H9 (cell line): ENCODE measurements around the gene TGFBI. TPM values are rescaled to one million over a fixed set of nuclear protein-coding genes. Genes with fewer than 3 reads are reported as not detected.

Source experiments
- DNase-seq: peaks from one replicate; pipeline ENCODE4 v3.0.0-alpha.2; 2017
- H2AFZ ChIP-seq: one replicate; pipeline ENCODE4 v1.6.1; 2013; ENCODE audit warnings: mild to moderate bottlenecking, low read length, control low read depth, moderate library complexity
- H2AK5ac ChIP-seq: 2 replicates; pipeline ENCODE4 v1.6.1; 2013; ENCODE audit warnings: low read length, control low read depth, mixed read lengths; ENCODE audit not compliant: insufficient read length
- H2BK120ac ChIP-seq: one replicate; pipeline ENCODE4 v1.6.1; 2013; ENCODE audit warnings: low read depth, mild to moderate bottlenecking, low read length, control low read depth, inconsistent platforms; ENCODE audit not compliant: poor library complexity, severe bottlenecking
- H2BK12ac ChIP-seq: 2 replicates; pipeline ENCODE4 v1.6.1; 2013; ENCODE audit warnings: low read length, control low read depth, mixed read lengths, low read depth; ENCODE audit not compliant: insufficient read length
- H2BK15ac ChIP-seq: 2 replicates; pipeline ENCODE4 v1.6.1; 2013; ENCODE audit warnings: low read depth, low read length, control low read depth
- H2BK20ac ChIP-seq: one replicate; pipeline ENCODE4 v1.6.1; 2013; ENCODE audit warnings: low read depth, mild to moderate bottlenecking, low read length, control low read depth, inconsistent platforms; ENCODE audit not compliant: poor library complexity, severe bottlenecking
- H2BK5ac ChIP-seq: 2 replicates; pipeline ENCODE4 v1.6.1; 2013; ENCODE audit warnings: low read length, control low read depth, mixed read lengths; ENCODE audit not compliant: insufficient read length
- H3K14ac ChIP-seq: 2 replicates; pipeline ENCODE4 v1.6.1; 2013; ENCODE audit warnings: low read length, control low read depth; ENCODE audit not compliant: insufficient read depth
- H3K18ac ChIP-seq: 2 replicates; pipeline ENCODE4 v1.6.1; 2013; ENCODE audit warnings: low read depth, mild to moderate bottlenecking, mixed read lengths, low read length, control low read depth; ENCODE audit not compliant: insufficient read length
- H3K23ac ChIP-seq: 2 replicates; pipeline ENCODE4 v1.6.1; 2013; ENCODE audit warnings: low read length, control low read depth, mixed read lengths, low read depth; ENCODE audit not compliant: insufficient read length
- H3K23me2 ChIP-seq: 2 replicates; pipeline ENCODE4 v1.6.1; 2013; ENCODE audit warnings: low read depth, mild to moderate bottlenecking, mixed read lengths, low read length, control low read depth; ENCODE audit not compliant: insufficient read length, poor library complexity, severe bottlenecking
- H3K27ac ChIP-seq: 2 replicates; pipeline ENCODE4 v1.5.1; 2013; ENCODE audit warnings: low read length, control low read depth, mixed read lengths, low read depth; ENCODE audit not compliant: insufficient read length
- H3K27me3 ChIP-seq: 2 replicates; pipeline ENCODE4 v1.6.1; 2013; ENCODE audit warnings: low read length, control low read depth, inconsistent platforms; ENCODE audit not compliant: insufficient read depth
- H3K4ac ChIP-seq: 2 replicates; pipeline ENCODE4 v1.6.1; 2013; ENCODE audit warnings: low read depth, mild to moderate bottlenecking, control low read depth, inconsistent platforms, low read length, moderate library complexity
- H3K4me1 ChIP-seq: 2 replicates; pipeline ENCODE4 v1.6.1; 2013; ENCODE audit warnings: low read length, control low read depth, inconsistent platforms; ENCODE audit not compliant: insufficient read depth
- H3K4me2 ChIP-seq: 2 replicates; pipeline ENCODE4 v1.6.1; 2013; ENCODE audit warnings: low read length, control low read depth, mixed read lengths; ENCODE audit not compliant: insufficient read length, insufficient read depth
- H3K56ac ChIP-seq: 2 replicates; pipeline ENCODE4 v1.6.1; 2013; ENCODE audit warnings: low read depth, mild to moderate bottlenecking, mixed read lengths, low read length, control low read depth; ENCODE audit not compliant: insufficient read length
- H3K79me1 ChIP-seq: 2 replicates; pipeline ENCODE4 v1.6.1; 2013; ENCODE audit warnings: low read depth, mild to moderate bottlenecking, moderate library complexity, low read length, control low read depth, inconsistent platforms; ENCODE audit not compliant: insufficient read depth, poor library complexity, severe bottlenecking
- H3K79me2 ChIP-seq: 2 replicates; pipeline ENCODE4 v1.6.1; 2013; ENCODE audit warnings: low read length, control low read depth, inconsistent platforms; ENCODE audit not compliant: insufficient read depth
- H3K9ac ChIP-seq: 2 replicates; pipeline ENCODE4 v1.6.1; 2013; ENCODE audit warnings: low read length, control low read depth, mixed read lengths; ENCODE audit not compliant: insufficient read length; ENCODE audit errors: extremely low read depth
- H3K9me3 ChIP-seq: one replicate; pipeline ENCODE4 v1.6.1; 2013; ENCODE audit warnings: low read depth, low read length, inconsistent platforms; ENCODE audit not compliant: control insufficient read depth
- H3T11ph ChIP-seq: one replicate; pipeline ENCODE4 v1.6.1; 2013; ENCODE audit warnings: mild to moderate bottlenecking, low read length, control low read depth, inconsistent platforms
- H4K20me1 ChIP-seq: one replicate; pipeline ENCODE4 v1.6.1; 2013; ENCODE audit not compliant: control insufficient read depth, insufficient read length, insufficient read depth
- H4K5ac ChIP-seq: 2 replicates; pipeline ENCODE4 v1.6.1; 2013; ENCODE audit warnings: low read depth, mild to moderate bottlenecking, mixed read lengths, low read length, control low read depth; ENCODE audit not compliant: insufficient read length
- H4K8ac ChIP-seq: replicated peaks from 2 replicates; pipeline ENCODE4 v1.6.1; 2013; ENCODE audit warnings: low read length, control low read depth, mixed read lengths, low read depth; ENCODE audit not compliant: insufficient read length
- H4K91ac ChIP-seq: 2 replicates; pipeline ENCODE4 v1.6.1; 2013; ENCODE audit warnings: low read depth, mild to moderate bottlenecking, moderate library complexity, mixed read lengths, low read length, control low read depth; ENCODE audit not compliant: insufficient read length
- H3K27ac Mint-ChIP-seq, 3 experiments: 2 replicates in 2 of 3; 3 replicates in 1 of 3; pipeline ENCODE4 v1.8.0; 2020 to 2021; ENCODE audit warnings: mixed read lengths in 3 of 3, mild to moderate bottlenecking in 1 of 3, moderate library complexity in 1 of 3
- H3K27me3 Mint-ChIP-seq: 2 replicates; pipeline ENCODE4 v1.8.0; 2021; ENCODE audit warnings: low read depth, mild to moderate bottlenecking, moderate library complexity, mixed read lengths
- H3K36me3 Mint-ChIP-seq, 3 experiments: 2 replicates in 2 of 3; 3 replicates in 1 of 3; pipeline ENCODE4 v1.8.0; 2020 to 2021; ENCODE audit warnings: low read depth in 3 of 3, mixed read lengths in 3 of 3; ENCODE audit not compliant: insufficient read depth in 1 of 3
- H3K4me1 Mint-ChIP-seq, 2 experiments: 2 replicates each; pipeline ENCODE4 v1.8.0; 2020; ENCODE audit warnings: mixed read lengths in 2 of 2
- H3K4me3 Mint-ChIP-seq, 2 experiments: 2 replicates in 1 of 2; 3 replicates in 1 of 2; pipeline ENCODE4 v1.8.0; 2020 to 2021; ENCODE audit warnings: mild to moderate bottlenecking in 2 of 2, mixed read lengths in 2 of 2, moderate library complexity in 1 of 2
- H3K9me3 Mint-ChIP-seq, 2 experiments: 2 replicates in 1 of 2; 3 replicates in 1 of 2; pipeline ENCODE4 v1.8.0; 2020; ENCODE audit warnings: mild to moderate bottlenecking in 2 of 2, mixed read lengths in 2 of 2, moderate library complexity in 1 of 2
- WGBS: extraction: QIAGEN DNeasy Blood & Tissue Kit; methylation state at CpG from one replicate; pipeline ENCODE4 v1.1.7; 2013; ENCODE audit warnings: missing lambda C conversion rate, low lambda C conversion rate, mixed read lengths; ENCODE audit not compliant: insufficient read length; ENCODE audit errors: extremely low coverage; 5-methylcytosine and 5-hydroxymethylcytosine counted together
- total RNA-seq: library from RNA; stranded (reverse); gene quantifications from 2 replicates; pipeline ENCODE4 v1.2.1, GENCODE V29; 2021
- TF ChIP-seq, protein P1 (sequence below): fragments of 200-600 bp; sonication (generic); conservative IDR thresholded peaks from 3 replicates; pipeline ENCODE4 v1.8.0; 2021; ENCODE audit warnings: antibody characterized with exemption, mild to moderate bottlenecking

TGFBI gene
- total RNA-seq, 1 experiment from 2014 or later: 4.7 TPM

- no peaks in the 10 kb centered on the region for H3K9me3 ChIP-seq
- H3K79me2 ChIP-seq: no peaks in the 10 kb centered on the region
- H3K27me3 ChIP-seq: no peaks in the 10 kb centered on the region
- H3T11ph ChIP-seq: no peak overlapping the region
- H4K8ac ChIP-seq: no peak overlapping the region
- Mint-ChIP-seq H3K9me3 (no peaks in the 10 kb centered on the region), H3K27me3 (peaks cover 5% of the 10 kb centered on the region; the same call in 1 of the 2 replicates), H3K4me3 (no peak overlapping the region), H3K4me1 (peaks cover 12 to 15% of the 10 kb centered on the region in 2 experiments), H3K36me3 (no peaks in the 10 kb centered on the region), H3K27ac (no peak overlapping the region)
- no peaks in the 10 kb centered on the region for H3K4me1 ChIP-seq
- H4K5ac ChIP-seq: no peak overlapping the region
- H2BK20ac ChIP-seq: no peak overlapping the region
- H3K14ac ChIP-seq: no peak overlapping the region
- H3K4ac ChIP-seq: no peak overlapping the region
- no peak overlapping the region for H2AK5ac ChIP-seq
- H3K27ac ChIP-seq: no peak overlapping the region
- TF ChIP-seq, protein P1, sequence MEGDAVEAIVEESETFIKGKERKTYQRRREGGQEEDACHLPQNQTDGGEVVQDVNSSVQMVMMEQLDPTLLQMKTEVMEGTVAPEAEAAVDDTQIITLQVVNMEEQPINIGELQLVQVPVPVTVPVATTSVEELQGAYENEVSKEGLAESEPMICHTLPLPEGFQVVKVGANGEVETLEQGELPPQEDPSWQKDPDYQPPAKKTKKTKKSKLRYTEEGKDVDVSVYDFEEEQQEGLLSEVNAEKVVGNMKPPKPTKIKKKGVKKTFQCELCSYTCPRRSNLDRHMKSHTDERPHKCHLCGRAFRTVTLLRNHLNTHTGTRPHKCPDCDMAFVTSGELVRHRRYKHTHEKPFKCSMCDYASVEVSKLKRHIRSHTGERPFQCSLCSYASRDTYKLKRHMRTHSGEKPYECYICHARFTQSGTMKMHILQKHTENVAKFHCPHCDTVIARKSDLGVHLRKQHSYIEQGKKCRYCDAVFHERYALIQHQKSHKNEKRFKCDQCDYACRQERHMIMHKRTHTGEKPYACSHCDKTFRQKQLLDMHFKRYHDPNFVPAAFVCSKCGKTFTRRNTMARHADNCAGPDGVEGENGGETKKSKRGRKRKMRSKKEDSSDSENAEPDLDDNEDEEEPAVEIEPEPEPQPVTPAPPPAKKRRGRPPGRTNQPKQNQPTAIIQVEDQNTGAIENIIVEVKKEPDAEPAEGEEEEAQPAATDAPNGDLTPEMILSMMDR: no peak
- no peak overlapping the region for H3K56ac ChIP-seq
- no peak overlapping the region for H4K91ac ChIP-seq
- peaks cover 2% of the 10 kb centered on the region for H4K20me1 ChIP-seq
- WGBS: no CpG with 5 or more reads among the region's 14 CpGs
- H2AFZ ChIP-seq: no peak overlapping the region
- H2BK12ac ChIP-seq: no peak overlapping the region
- no peaks in the 10 kb centered on the region for H3K23me2 ChIP-seq
- DNase-seq: no peak
- H3K79me1 ChIP-seq: no peaks in the 10 kb centered on the region
- H3K18ac ChIP-seq: no peak overlapping the region
- H3K4me2 ChIP-seq: no peak overlapping the region
- no peak overlapping the region for H2BK15ac ChIP-seq
- H3K23ac ChIP-seq: no peak overlapping the region
- no peak overlapping the region for H2BK120ac ChIP-seq
- no peak overlapping the region for H2BK5ac ChIP-seq
- H3K9ac ChIP-seq: no peak overlapping the region
Measured at GRCh38 chr5:136055612-136056309, 27.0 kb downstream of the TGFBI start.
